SIG-M5 (cell line): ENCODE data around the gene TCEA2.
"Not testable (repeated sequence)": the region's sequence is repeated elsewhere in the genome, so short reads cannot be mapped to it uniquely, and the experiment has no call there.

Experiments
- DNase-seq: peaks from one replicate; lab custom pipeline; 2025; lab: John Stamatoyannopoulos, UW

The TCEA2 gene

DNA sequence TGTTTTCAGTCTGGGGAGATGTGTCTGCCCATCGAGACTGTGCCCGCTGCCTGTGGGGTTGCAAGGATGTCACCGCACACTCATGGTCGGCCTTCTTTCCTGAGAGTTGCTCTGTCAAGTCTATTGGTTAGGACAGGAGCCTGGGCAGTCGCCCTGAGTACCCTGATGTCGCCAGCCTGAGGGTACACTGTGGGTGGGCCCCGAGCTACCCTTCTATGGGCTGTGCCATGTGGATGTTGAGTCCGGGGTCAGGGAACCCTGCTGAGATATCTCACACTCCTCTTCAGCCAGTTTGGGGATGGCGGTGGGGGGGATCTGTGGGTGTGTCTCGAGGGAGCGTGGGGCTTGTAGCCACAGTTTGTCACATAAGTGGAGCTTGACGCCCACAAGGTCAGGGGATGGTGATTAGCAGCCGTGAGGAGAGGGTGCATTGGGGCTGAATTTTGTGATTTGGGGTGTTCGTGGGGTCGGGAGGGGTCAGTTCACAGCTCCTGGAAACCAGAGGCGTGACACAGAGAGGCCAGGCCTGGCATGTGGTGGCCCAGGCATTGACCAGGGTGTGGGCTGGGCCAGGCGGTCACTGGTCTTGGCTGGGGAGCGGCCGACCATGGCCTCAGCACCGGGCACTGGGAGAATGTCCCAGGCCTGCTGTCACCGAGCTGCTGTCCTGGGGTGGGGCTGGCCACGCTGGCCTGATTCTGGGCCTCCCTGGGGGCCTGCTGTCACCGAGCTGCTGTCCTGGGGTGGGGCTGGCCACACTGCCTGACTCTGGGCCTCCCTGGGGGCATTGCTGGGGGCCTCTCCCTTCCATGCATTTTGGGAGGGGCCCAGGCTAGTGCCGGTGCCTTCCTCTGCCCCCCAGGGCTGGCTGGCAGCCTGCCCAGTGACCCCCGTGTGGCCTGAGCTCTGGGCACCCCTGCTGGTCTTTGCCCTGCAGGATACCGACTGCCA lies 46.0 kb downstream of the TCEA2 start:
- no peak for DNase-seq

DNA sequence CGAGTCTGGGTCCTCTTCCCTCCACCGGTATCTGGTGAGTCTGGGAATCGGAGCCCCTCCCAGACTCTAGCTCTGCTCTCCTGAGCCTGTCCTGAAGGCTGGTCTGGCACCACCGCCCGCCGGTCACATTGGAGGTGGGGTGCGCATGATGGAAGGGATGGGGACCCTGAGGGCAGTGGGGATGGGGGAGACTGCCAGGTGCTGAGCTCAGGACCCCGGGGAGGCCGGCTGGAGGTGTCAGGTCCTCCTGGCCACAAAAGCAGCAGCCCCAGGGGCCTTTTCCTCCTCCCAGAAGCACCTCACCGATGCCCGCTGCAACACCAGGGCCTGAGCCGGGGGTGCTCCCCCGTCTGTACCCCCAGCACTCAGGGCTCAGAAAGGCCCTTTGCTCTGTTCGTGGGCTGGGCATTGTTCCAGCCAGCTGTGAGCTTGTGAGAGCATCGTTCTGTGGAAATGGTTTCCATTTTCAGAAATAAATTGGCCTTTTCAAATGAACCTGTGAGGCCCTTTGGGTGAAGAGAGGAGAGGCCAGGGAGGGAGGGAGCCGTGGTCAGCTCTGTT lies 46.9 kb downstream of the TCEA2 start:
- no peak for DNase-seq

DNA sequence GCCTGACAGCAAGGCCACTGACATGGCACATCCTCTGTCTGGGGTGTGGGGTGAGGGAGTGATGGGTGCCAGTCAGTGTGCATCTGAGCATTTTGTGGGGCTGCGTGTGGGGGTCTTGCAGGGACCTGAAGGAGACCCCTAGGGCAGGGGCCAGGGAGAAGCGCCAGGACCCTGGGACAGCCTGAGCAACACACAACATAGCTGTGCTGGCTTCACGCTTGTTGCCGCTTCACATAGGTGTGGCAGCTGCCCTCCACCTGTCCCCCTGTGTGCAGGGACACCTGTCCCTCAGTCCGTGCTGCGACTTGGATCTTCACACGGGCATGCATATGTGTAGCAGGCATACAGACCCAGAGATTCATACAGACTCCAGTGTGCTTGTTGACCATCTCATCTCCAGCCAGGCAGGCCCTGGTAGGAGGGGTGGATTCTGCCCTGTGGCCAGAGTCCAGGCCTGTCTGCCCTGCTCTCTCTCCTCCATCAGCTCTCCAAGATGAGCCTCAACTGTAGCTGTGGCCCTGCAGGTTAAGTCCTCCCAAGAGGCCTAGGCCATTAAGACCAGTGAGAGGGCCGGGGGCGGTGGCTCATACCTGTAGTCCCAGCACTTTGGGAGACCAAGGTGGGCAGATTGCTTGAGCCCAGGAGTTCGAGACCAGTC lies 47.5 kb downstream of the TCEA2 start:
- DNase-seq = no peak

DNA sequence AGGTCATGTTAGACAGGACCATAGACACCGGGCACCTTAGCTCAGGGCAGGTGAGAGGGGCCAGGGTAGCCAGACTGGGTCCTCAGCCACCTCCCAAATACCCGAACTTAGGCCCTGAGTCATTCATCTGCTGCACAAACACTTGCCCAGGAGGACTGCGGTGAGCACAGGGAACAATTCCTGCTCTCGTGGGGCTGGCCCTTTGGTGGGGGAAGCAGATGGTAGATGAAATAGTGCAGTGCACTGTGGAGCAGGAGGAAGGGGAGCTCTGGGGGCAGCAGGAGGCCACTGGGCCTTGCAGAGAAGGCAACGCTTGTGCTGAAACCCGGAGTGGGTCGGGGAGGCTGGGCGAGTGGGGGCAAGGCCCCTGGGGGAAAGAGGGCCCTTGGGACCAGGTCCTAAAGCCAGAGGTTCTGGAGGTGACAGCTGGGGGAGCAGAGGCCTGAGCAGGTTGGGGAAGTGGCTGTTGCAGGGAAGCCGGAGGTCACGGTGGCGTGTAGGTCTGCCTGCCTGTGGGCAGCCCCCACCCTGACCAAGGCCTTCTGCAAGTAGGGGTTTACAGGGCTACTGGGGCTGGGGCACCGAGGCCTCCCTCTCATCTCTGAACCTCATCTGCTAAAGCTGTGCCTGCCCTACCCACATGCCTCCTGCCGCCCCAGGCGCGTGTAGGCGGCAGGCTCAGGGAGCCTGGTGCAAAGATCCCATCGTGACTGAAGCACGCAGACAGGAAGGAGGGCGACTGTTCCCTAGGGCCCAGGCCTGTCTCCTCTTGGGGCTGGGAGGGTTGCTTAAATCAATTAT lies 49.0 kb downstream of the TCEA2 start:
- no peak for DNase-seq

DNA sequence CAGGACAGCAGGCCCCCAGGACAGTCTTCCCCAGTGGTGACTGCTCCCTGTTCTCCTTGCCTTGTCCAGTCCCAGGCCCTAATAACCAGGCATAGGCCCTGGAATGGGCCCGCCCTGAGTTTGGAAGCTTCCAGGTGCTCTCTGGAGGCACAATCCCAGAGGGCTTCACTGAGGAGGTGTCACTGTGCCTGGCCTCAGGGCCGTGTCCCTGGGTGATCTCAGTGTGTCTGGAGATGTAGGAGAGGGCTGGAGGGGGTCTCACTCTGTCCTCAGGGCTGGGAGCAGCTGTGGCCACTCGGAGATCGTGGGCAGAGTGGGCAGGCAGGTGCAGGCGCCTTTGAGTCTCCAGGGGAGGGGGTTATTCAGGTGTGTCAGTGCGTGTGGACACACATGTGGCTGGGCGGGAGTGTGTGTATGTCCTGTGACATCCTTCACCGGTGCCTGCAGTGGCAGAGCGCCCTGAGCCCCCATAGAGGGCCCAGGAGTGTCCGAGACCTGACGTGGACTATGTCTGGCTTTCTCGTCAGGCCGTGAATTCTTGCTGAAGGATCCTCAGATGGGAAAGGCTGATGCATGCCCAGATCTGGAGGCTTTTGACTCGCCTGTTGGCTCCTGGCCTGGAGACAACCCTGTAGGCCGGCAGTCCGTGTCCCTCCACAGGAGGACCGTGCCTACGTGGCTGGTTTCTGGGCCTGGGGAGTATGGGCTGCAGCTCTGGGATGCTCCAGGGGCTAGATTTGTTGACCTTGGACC lies 49.9 kb downstream of the TCEA2 start:
- DNase-seq = no peak

DNA sequence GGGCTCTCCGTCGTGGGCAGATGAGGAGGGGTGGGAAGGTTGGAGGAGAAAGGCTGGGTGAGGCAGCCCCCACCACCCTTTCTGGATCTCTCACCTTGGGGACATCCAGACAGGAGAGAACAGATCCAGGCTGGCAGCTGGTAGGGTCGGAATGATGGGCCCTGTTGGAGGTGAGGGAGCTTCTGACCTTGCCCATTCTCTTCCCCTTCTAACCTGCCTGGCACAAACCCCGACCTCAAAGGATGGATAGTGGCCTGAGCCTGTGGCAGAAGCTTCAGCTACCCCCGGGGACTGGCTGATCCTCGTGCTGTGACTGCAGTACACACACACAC lies 50.4 kb downstream of the TCEA2 start:
- no peak for DNase-seq

DNA sequence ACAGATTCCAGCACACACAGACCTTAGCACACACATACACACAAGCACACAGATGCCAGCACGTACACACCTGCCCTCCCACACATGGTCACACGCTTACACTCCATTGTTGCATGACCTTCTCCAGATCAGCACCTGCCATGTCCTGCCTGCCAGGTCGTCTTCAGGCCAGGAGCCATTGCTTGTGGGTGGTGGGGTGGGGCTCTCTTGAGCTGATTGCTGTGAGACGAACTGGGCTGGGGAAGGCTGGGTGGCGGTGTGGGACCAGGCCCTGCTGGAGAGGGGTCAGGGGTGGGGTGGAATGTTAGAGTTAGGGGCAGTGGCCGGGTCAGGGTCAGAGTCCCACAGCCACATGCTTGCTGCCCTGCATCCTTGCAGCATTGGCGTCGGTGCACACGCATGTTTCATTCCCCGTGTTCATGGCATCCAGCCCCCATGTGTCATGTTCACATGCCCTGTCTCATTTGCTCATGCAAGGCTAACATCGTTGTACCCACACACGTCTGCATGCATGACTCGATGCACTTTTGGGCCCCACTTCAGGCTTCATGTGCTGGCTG lies 50.9 kb downstream of the TCEA2 start:
- no peak for DNase-seq

DNA sequence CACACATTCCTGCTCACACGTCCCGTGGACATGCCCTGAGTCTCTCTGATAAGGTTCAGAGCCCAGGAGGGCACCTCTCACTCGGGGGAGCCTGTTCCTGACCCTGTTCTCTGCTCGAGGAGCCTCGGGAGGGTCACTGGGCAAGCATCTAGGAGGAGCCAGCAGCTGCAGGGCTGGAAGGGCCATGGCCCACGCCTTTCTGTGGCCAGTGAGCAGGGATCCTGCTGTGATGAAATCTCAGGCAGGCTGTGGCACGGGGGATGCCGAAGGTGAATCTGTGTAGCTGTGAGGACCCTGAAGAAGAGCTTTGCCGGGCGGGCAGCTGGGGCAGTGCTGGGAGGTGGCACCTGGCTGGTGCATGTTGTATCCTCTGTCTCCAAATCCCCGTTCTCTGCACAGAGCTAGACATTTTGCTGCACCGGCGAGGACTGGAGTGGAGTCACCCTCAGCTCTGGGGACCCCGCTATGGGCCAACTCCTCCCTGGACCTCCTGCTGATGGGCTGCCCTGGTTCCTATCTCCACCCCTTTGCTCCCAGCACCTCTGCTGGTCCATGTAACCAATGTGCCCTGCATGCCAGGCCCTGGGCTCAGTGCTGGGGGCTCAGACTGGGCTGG lies 51.5 kb downstream of the TCEA2 start:
- DNase-seq = no peak

DNA sequence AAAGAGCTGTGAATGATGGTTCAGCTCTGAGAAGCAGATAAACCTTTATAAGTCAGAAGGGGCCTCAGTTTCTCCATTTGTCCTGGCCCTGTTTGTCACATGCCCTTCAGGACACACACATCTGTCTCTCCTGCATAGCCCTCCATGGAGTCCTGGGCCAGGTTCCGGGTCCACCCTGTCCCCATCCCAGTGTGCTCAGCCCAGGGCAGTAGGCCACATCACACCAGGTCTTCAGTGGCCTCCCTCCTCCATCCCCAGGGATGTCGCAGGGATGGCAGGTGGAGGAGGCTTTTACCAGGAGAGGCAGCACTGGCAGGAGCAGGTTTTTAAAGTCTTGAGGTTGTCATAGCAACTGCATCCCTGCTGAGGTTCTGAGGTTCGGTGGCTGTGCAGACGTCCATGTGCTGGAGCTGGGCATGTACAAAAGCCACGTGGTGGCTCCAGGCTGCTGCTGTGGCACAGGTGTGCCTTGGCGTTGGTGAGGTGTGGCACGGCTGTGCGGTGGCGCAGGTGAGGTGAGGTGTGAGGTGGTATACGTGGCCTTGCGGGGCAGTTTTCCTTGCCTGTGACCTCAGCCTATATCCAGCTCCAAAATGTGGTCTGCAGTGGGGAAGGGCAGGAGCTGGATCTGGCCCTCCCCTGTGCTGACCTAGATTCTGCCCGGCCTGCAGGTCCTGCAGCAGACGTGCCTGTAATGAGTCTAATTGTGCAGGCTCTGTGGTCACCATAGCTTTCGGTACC lies 52.3 kb downstream of the TCEA2 start:
- no peak for DNase-seq

DNA sequence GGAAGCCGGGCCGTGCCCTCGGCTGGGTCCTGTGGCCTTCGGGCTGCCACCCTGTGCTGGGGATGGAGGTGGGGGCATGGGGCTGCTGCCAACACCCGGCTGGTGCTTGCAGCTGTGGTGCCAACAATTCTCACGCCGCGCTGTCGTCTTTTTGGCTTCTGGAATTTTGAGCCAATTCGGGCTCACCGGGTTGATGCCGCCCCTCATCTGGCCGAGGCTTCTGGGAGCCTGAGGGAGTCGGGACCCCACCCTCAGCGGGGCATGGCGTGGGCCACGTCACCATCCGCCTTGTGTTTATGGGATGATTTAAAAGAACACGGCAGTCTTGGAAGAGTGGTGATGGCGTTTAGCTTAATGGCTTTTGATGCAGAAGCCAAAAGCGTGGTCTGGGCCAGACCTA lies 53.0 kb downstream of the TCEA2 start:
- no peak for DNase-seq

DNA sequence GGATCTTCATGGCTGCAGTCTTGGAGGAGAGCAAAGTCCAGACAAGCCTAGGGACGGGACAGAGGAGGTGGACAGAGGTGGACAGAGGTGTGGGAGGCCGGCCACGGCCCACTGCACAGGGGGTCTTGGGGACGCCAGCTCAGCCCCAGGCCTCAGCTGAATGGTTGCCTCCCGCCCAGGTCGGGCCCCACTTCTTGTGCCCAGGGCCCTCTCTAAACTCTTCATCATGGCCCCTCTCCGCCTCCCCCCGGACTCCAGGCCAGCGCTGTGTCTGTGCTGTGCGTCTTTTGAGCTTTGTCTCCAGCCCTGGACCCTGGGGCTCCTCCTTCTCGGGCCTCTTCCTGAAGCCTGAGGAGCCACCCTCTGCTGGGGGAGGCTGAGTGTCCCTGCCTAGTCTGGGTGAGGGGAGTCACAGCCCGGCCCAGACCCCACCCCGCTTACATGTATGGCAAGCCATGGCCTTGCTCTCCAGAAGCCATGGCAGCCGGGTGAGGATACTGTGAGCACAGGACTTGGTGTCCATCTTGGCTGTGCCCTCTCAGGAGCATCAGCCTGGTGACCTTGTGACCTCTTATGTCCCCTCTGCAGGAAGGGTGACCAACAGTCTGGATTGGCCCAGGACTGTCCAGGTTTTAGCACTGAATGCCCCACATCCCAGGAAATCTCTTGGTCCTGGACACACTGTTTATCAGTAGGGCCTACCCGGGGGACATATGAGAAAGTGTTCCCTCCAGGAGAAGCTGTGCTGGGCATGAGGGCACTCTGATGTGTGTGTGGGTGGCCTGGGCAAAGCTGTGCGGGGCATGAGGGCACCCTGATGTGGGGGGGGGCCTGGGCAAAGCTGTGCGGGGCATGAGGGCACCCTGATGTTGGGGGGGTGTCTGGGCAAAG lies 53.8 kb downstream of the TCEA2 start:
- no peak for DNase-seq

DNA sequence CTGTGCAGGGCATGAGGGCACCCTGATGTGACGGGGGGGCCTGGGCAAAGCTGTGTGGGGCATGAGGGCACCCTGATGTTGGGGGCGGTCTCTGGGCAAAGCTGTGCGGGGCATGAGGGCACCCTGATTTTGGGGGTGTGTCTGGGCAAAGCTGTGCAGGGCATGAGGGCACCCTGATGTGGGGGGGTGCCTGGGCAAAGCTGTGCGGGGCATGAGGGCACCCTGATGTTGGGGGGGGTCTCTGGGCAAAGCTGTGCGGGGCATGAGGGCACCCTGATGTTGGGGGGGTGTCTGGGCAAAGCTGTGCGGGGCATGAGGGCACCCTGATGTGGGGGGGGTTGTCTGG lies 54.4 kb downstream of the TCEA2 start:
- DNase-seq = not testable (repeated sequence)

DNA sequence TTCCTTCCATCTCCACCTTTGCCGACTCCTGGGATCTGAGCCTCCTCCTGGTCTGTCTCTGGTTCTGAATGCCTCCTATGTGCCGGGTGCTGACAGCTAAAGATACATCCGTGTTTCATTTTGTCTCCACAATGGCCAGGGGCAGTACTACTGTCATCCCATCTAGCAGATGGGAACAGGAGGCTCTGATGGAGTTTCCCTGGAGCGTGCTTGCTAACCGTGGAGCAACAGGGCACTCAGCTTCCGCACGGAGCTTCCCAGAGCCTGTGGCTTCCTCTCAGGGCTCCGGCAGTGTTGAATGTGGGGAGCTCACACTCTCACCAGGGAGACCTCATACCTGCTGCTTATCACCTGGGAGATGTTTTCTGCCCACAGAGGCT lies 56.3 kb downstream of the TCEA2 start:
- no peak for DNase-seq

DNA sequence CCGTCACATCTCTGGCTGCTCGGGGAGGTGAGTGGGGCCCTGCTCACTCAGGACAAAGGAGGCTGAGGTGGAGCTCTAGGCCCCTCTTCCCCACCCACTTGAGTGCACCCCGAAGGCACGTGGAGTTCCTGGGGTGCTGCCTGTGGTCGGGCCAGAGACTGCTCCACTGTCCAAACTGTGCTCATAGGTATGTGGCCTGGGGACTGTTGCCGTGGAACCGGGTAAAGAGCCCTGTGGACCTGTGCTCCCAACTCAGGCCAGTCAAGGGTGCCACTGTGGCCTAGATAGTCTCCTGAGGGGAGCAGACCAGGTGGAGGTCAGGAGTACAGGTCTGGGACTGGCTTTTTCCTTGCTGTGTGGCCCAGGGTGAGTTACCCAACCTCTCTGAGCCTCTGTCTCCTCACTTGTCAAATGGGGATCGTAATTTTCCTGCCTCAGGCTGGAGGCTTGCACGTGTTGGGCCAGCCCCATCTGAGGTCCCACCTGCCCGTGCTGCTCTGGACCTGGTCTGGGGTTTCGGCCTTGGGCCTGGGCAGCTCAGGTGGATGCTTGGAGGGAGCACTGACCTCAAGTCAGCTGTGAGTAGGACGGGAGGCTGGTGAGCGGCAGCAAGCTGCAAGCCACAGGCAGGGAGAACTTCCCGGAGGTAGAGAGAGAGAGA lies 56.8 kb downstream of the TCEA2 start:
- DNase-seq = no peak

DNA sequence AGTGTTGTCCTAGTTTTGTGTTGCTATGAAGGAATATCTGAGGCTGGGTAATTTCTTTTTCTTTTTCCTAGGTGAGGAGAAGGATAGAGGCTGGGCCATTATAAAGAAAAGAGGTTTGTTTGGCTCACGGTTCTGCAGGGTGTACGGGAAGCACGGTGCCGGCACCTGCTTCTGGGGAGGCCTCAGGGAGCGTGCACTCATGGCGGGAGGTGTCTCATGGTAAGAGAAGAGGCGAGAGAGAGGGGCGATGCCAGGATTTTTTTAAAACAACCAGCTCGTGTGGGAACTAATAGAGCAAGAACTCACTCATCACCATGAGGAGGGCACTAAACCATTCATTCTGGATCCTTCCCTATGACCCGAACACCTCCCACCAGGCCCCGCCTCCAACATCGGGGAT lies 58.6 kb downstream of the TCEA2 start:
- DNase-seq = no peak
